GM23338 (cell line): ENCODE measurements around the gene MUS81. TPM values are rescaled to one million over a fixed set of nuclear protein-coding genes. Genes with fewer than 3 reads are reported as not detected.

Experiments used
- ATAC-seq: fragments of 200-7000 bp; cut with Tn5 transposase; 3 replicates; pipeline ENCODE4 v1.9.1; 2020
- DNase-seq: peaks from one replicate; pipeline ENCODE4 v3.0.0-alpha.2; 2015; ENCODE audit warnings: low spot score
- H2AFZ ChIP-seq: fragments of 200-600 bp; sonication (generic); 2 replicates; pipeline ENCODE4 v1.8.0; 2016; ENCODE audit warnings: antibody characterized with exemption, mild to moderate bottlenecking, moderate library complexity
- H3F3A ChIP-seq: fragments of 200-600 bp; sonication (generic); replicated peaks from 2 replicates; pipeline ENCODE4 v1.8.0; 2017; ENCODE audit warnings: antibody characterized with exemption, mixed run types, low read depth
- H3K27ac ChIP-seq: fragments of 200-600 bp; sonication (generic); 2 replicates; pipeline ENCODE4 v1.6.1; 2016; ENCODE audit warnings: low read depth
- H3K27me3 ChIP-seq: fragments of 200-600 bp; sonication (generic); 2 replicates; pipeline ENCODE4 v1.8.0; 2016; ENCODE audit warnings: mild to moderate bottlenecking, mixed run types, moderate library complexity; ENCODE audit not compliant: insufficient read depth
- H3K36me3 ChIP-seq: fragments of 200-600 bp; sonication (generic); 2 replicates; pipeline ENCODE4 v1.8.0; 2016; ENCODE audit warnings: mild to moderate bottlenecking; ENCODE audit not compliant: insufficient read depth
- H3K4me1 ChIP-seq: fragments of 200-600 bp; sonication (generic); 2 replicates; pipeline ENCODE4 v1.8.0; 2016; ENCODE audit warnings: mild to moderate bottlenecking, moderate library complexity; ENCODE audit not compliant: insufficient read depth
- H3K4me2 ChIP-seq: fragments of 200-600 bp; sonication (generic); 2 replicates; pipeline ENCODE4 v1.7.1; 2017; ENCODE audit warnings: mixed run types
- H3K4me3 ChIP-seq: fragments of 200-600 bp; sonication (generic); 2 replicates; pipeline ENCODE4 v1.6.1; 2016; ENCODE audit warnings: mixed run types
- H3K79me2 ChIP-seq: fragments of 200-600 bp; sonication (generic); replicated peaks from 2 replicates; pipeline ENCODE4 v1.8.0; 2017; ENCODE audit warnings: mild to moderate bottlenecking; ENCODE audit not compliant: insufficient read depth
- H3K9me2 ChIP-seq: fragments of 200-600 bp; sonication (generic); 2 replicates; pipeline ENCODE4 v1.8.0; 2017; ENCODE audit not compliant: insufficient read depth
- H4K20me1 ChIP-seq: fragments of 200-600 bp; sonication (generic); replicated peaks from 2 replicates; pipeline ENCODE4 v1.8.0; 2017; ENCODE audit warnings: mild to moderate bottlenecking; ENCODE audit not compliant: insufficient read depth
- H3K27ac Mint-ChIP-seq: 2 replicates; pipeline ENCODE4 v1.8.0; 2020; ENCODE audit warnings: inconsistent platforms, mild to moderate bottlenecking, moderate library complexity, mixed read lengths
- H3K27me3 Mint-ChIP-seq: 3 replicates; pipeline ENCODE4 v1.8.0; 2022; ENCODE audit warnings: low read depth, mild to moderate bottlenecking, moderate library complexity, mixed read lengths, inconsistent platforms; ENCODE audit not compliant: insufficient read depth, poor library complexity
- H3K36me3 Mint-ChIP-seq: 3 replicates; pipeline ENCODE4 v1.8.0; 2021; ENCODE audit warnings: low read depth, mild to moderate bottlenecking, inconsistent platforms, moderate library complexity, mixed read lengths
- H3K4me1 Mint-ChIP-seq: 3 replicates; pipeline ENCODE4 v1.8.0; 2020; ENCODE audit warnings: mild to moderate bottlenecking, inconsistent platforms, mixed read lengths
- H3K4me3 Mint-ChIP-seq: 3 replicates; pipeline ENCODE4 v1.8.0; 2021; ENCODE audit warnings: moderate library complexity, mild to moderate bottlenecking, inconsistent platforms, mixed read lengths
- H3K9me3 Mint-ChIP-seq: 3 replicates; pipeline ENCODE4 v1.8.0; 2020; ENCODE audit warnings: moderate library complexity, mild to moderate bottlenecking, inconsistent platforms, mixed read lengths
- CREB1 ChIP-seq: fragments of 250-450 bp; sonication (Bioruptor Pico); IDR thresholded peaks from 2 replicates; pipeline ENCODE4 v1.5.0; 2020; ENCODE audit warnings: low read depth, mild to moderate bottlenecking, moderate library complexity
- CTCF ChIP-seq, 2 experiments: fragments of 200-600 bp in 1 of 2; sonication (generic) in 1 of 2; conservative IDR thresholded peaks; 2 replicates each; pipeline versions ENCODE4 v1.5.1 to v1.6.1; 2016 to 2017; ENCODE audit warnings: antibody characterized with exemption in 2 of 2, low read depth in 2 of 2, mild to moderate bottlenecking in 2 of 2, moderate library complexity in 1 of 2
- ETS1 ChIP-seq: IDR thresholded peaks from 2 replicates; pipeline ENCODE4 v1.6.1; 2016; ENCODE audit warnings: antibody characterized with exemption
- EZH2 ChIP-seq: fragments of 200-600 bp; sonication (generic); IDR thresholded peaks from one replicate; pipeline ENCODE4 v1.8.0; 2017; ENCODE audit warnings: antibody characterized with exemption, mild to moderate bottlenecking, low read depth; ENCODE audit not compliant: unreplicated experiment
- JUNB ChIP-seq: IDR thresholded peaks from one replicate; pipeline ENCODE4 v1.6.1; 2016; ENCODE audit warnings: antibody characterized with exemption; ENCODE audit not compliant: unreplicated experiment
- NANOG ChIP-seq: IDR thresholded peaks from 2 replicates; pipeline ENCODE4 v1.6.1; 2016; ENCODE audit warnings: antibody characterized with exemption, borderline replicate concordance
- POLR2AphosphoS5 ChIP-seq: IDR thresholded peaks from 2 replicates; pipeline ENCODE4 v1.6.1; 2016; ENCODE audit warnings: antibody characterized with exemption, low read depth
- REST ChIP-seq: IDR thresholded peaks from one replicate; pipeline ENCODE4 v1.6.1; 2018; ENCODE audit warnings: antibody characterized with exemption; ENCODE audit not compliant: unreplicated experiment
- STAT1 ChIP-seq: IDR thresholded peaks from one replicate; pipeline ENCODE4 v1.6.1; 2016; ENCODE audit warnings: antibody characterized with exemption; ENCODE audit not compliant: unreplicated experiment
- ZNF114 ChIP-seq: fragments of 250-450 bp; sonication (Bioruptor Pico); IDR thresholded peaks from 2 replicates; pipeline ENCODE4 v1.5.0; 2020; ENCODE audit warnings: mild to moderate bottlenecking, moderate library complexity
- ZNF331 ChIP-seq: fragments of 250-450 bp; sonication (Bioruptor Pico); IDR thresholded peaks from 2 replicates; pipeline ENCODE4 v1.5.0; 2020; ENCODE audit warnings: low read depth, mild to moderate bottlenecking, moderate library complexity
- ZNF462 ChIP-seq: fragments of 250-450 bp; sonication (Bioruptor Pico); IDR thresholded peaks from 2 replicates; pipeline ENCODE4 v1.5.0; 2020; ENCODE audit warnings: mild to moderate bottlenecking, moderate library complexity
- polyA plus RNA-seq: library from polyadenylated mRNA; unstranded; fragments of >200 nt; fragmentation: Nextera tagmentation; extraction: Ambion mirVana; gene quantifications from 2 replicates; pipeline ENCODE4 v1.2.1, GENCODE V29; 2016
- total RNA-seq: library from RNA; depleted of rRNA; stranded (reverse); fragments of >200 nt; shearing (Covaris generic); gene quantifications from 2 replicates; pipeline ENCODE4 v1.2.3, GENCODE V29; 2014

The MUS81 gene
- total and polyA plus RNA-seq, 2 experiments from 2014 or later: 38.5 to 48.6 TPM

- TF ChIP-seq ZNF462 (CRISPR knock-in tag): no peak
Measured at GRCh38 chr11:65887723-65888162, 27.5 kb downstream of the MUS81 start (continued).

GRCh38 chr11:65888163-65888814 is 28.1 kb downstream of the MUS81 start, which contains the start of gene FIBP:
Gene FIBP, minus strand, starts transcription at chr11:65888471. Its CDS starts 53 bp downstream, at chr11:65888418.
- H3K4me3 ChIP-seq: peak within 1 kb of the TSS; percentile 93
- H3K27ac ChIP-seq: peak within 1 kb of the TSS; percentile 83
- peak within 1 kb of the TSS; percentile 98 for H3K4me3 Mint-ChIP-seq
- peak; percentile 62 for ATAC-seq
- peaks cover 25% of the 10 kb centered on the region for H3K27me3 ChIP-seq
- H3F3A ChIP-seq: peaks cover 39% of the 10 kb centered on the region
- peak within 1 kb of the TSS; percentile 89 for H3K4me2 ChIP-seq
- peaks cover 29% of the 10 kb centered on the region for H3K4me1 ChIP-seq
- H3K9me3 Mint-ChIP-seq: peaks cover 2% of the 10 kb centered on the region; the same call in 1 of the 3 replicates
- peaks cover 42% of the 10 kb centered on the region for H3K36me3 Mint-ChIP-seq
- no peaks in the 10 kb centered on the region for H3K9me2 ChIP-seq
- H2AFZ ChIP-seq: peak within 1 kb of the TSS; percentile 95
- H3K36me3 ChIP-seq: peaks cover 14% of the 10 kb centered on the region; the same call in 1 of the 2 replicates
- peaks cover 42% of the 10 kb centered on the region for H3K4me1 Mint-ChIP-seq
- peaks cover 13% of the 10 kb centered on the region for H3K79me2 ChIP-seq
- peak within 1 kb of the TSS; percentile 99 for H3K27ac Mint-ChIP-seq
- DNase-seq: peak; percentile 97
- peaks cover 25% of the 10 kb centered on the region for H4K20me1 ChIP-seq
- H3K27me3 Mint-ChIP-seq: peaks cover 40% of the 10 kb centered on the region
- TF ChIP-seq JUNB: no peak
- no peak for TF ChIP-seq EZH2
- TF ChIP-seq ZNF114: no peak
- TF ChIP-seq ETS1: 0 out of 2 replicates have a peak, but pooled peaks have one; percentile 61
- TF ChIP-seq NANOG: no peak
- no peak for TF ChIP-seq REST
- TF ChIP-seq POLR2AphosphoS5: peak; percentile 95
- no peak for TF ChIP-seq ZNF331 (CRISPR knock-in tag)
- no peak for TF ChIP-seq STAT1
- peak; percentile 58 to 63 for TF ChIP-seq CTCF (conservative IDR thresholded peaks at IDR 0.05; ENCODE audit: low read depth in 2 of 2)
- TF ChIP-seq CREB1: peak; percentile 91
